CD8-positive, alpha-beta memory T cell (primary cell): ENCODE data around the gene KCNAB2. TPM values are rescaled to one million over a fixed set of nuclear protein-coding genes. Genes with fewer than 3 reads are reported as not detected.

Experiments
- CTCF ChIA-PET: fragments of 350-600 bp; sonication (Branson Sonifier 250); formaldehyde crosslinking; loops from one replicate; lab custom pipeline; 2021; ENCODE audit warnings: antibody characterized with exemption; lab: Charles Lee
- POLR2A ChIA-PET: fragments of 350-600 bp; sonication (Branson Sonifier 250); formaldehyde crosslinking; loops from one replicate; lab custom pipeline; 2021; ENCODE audit warnings: antibody characterized with exemption; lab: Charles Lee
- DNase-seq, 5 donors: peaks; one replicate each; pipeline versions ENCODE4 v3.0.0 to v3.0.0-alpha.2; 2020 to 2022; ENCODE audit warnings: mixed read lengths in 1 of 5
- H3K27ac ChIP-seq: one replicate; pipeline ENCODE4 v1.7.0; 2013; ENCODE audit warnings: low read depth, mild to moderate bottlenecking, low read length, moderate library complexity
- H3K27me3 ChIP-seq: 2 replicates; pipeline ENCODE4 v1.7.0; 2013; ENCODE audit warnings: low read length, mild to moderate bottlenecking; ENCODE audit not compliant: insufficient read depth, poor library complexity, severe bottlenecking
- H3K36me3 ChIP-seq: 2 replicates; pipeline ENCODE4 v1.7.0; 2013; ENCODE audit warnings: mild to moderate bottlenecking, low read length, moderate library complexity; ENCODE audit not compliant: insufficient read depth
- H3K4me1 ChIP-seq: 2 replicates; pipeline ENCODE4 v1.7.0; 2013; ENCODE audit warnings: mild to moderate bottlenecking, low read length, moderate library complexity; ENCODE audit not compliant: insufficient read depth
- H3K4me3 ChIP-seq: 2 replicates; pipeline ENCODE4 v1.7.0; 2013; ENCODE audit warnings: mild to moderate bottlenecking, low read length
- H3K9me3 ChIP-seq: 2 replicates; pipeline ENCODE4 v1.7.0; 2013; ENCODE audit warnings: mild to moderate bottlenecking, low read length
- H3K27ac Mint-ChIP-seq, 8 donors: one replicate each; pipeline ENCODE4 v1.8.0; 2020 to 2021; ENCODE audit warnings: mixed read lengths in 8 of 8, mild to moderate bottlenecking in 6 of 8, inconsistent platforms in 3 of 8, moderate library complexity in 3 of 8
- H3K27me3 Mint-ChIP-seq, 2 donors: one replicate each; pipeline ENCODE4 v1.8.0; 2020 to 2021; ENCODE audit warnings: mixed read lengths in 2 of 2, mild to moderate bottlenecking in 1 of 2, moderate library complexity in 1 of 2
- H3K36me3 Mint-ChIP-seq, 3 donors: one replicate each; pipeline ENCODE4 v1.8.0; 2020 to 2021; ENCODE audit warnings: mixed read lengths in 3 of 3, inconsistent platforms in 1 of 3, mild to moderate bottlenecking in 1 of 3
- H3K4me1 Mint-ChIP-seq, 3 donors: one replicate each; pipeline ENCODE4 v1.8.0; 2020 to 2021; ENCODE audit warnings: mixed read lengths in 3 of 3, inconsistent platforms in 1 of 3, mild to moderate bottlenecking in 1 of 3
- H3K4me3 Mint-ChIP-seq, 7 donors: one replicate each; pipeline ENCODE4 v1.8.0; 2020 to 2021; ENCODE audit warnings: mixed read lengths in 7 of 7, mild to moderate bottlenecking in 6 of 7, moderate library complexity in 4 of 7, inconsistent platforms in 2 of 7
- H3K9me3 Mint-ChIP-seq, 5 donors: one replicate each; pipeline ENCODE4 v1.8.0; 2020 to 2022; ENCODE audit warnings: mixed read lengths in 5 of 5, mild to moderate bottlenecking in 3 of 5, moderate library complexity in 2 of 5, inconsistent platforms in 1 of 5
- polyA plus RNA-seq: library from polyadenylated mRNA; unstranded; fragments of 300-500 nt; fragmentation: Illumina TruSeq; gene quantifications from one replicate; pipeline ENCODE4 v1.2.3, GENCODE V29; 2021
- total RNA-seq, 2 experiments: library from RNA; stranded (reverse); gene quantifications; one replicate each; pipeline ENCODE4 v1.2.3, GENCODE V29; 2021

KCNAB2 gene
- total and polyA plus RNA-seq, 3 experiments from 2014 or later = 52.6 to 171 (median 171) TPM

GRCh38 chr1:6044481-6045109, 1.1 kb upstream of the KCNAB2 start:
- Histone ChIP-seq H3K27ac (no peak overlapping the region), H3K9me3 (no peaks in the 10 kb centered on the region), H3K27me3 (no peaks in the 10 kb centered on the region), H3K36me3 (peaks cover 26% of the 10 kb centered on the region), H3K4me1 (no peaks in the 10 kb centered on the region), H3K4me3 (no peak overlapping the region)
- DNase-seq = no peak
- Mint-ChIP-seq H3K36me3 (peaks cover 0 to 82% (median 17%) of the 10 kb centered on the region in 3 donors), H3K4me1 (peaks cover 13 to 39% (median 26%) of the 10 kb centered on the region in 3 donors), H3K9me3 (no peaks in the 10 kb centered on the region), H3K27ac (peak overlapping the region in 3 of 8 donors; percentile 55 to 68 (median 63)), H3K4me3 (no peak overlapping the region), H3K27me3 (no peaks in the 10 kb centered on the region)
- POLR2A ChIA-PET = interaction anchor here (0.6 kb wide), 1 partner anchor 509 kb away, joined by 4 read pairs; no protein-coding TSS in a partner anchor
- CTCF ChIA-PET = interaction anchor here (1.1 kb wide), 1 partner anchor 200 kb away, joined by 3 read pairs; no protein-coding TSS in a partner anchor

- no peaks in the 10 kb centered on the region for H3K27me3 Mint-ChIP-seq
- H3K9me3 Mint-ChIP-seq = no peaks in the 10 kb centered on the region
- Histone ChIP-seq H3K9me3 (no peaks in the 10 kb centered on the region), H3K4me3 (no peak overlapping the region), H3K27ac (no peak overlapping the region), H3K27me3 (no peaks in the 10 kb centered on the region), H3K36me3 (peaks cover 22% of the 10 kb centered on the region), H3K4me1 (no peaks in the 10 kb centered on the region)
- ChIA-PET POLR2A (no interaction called here), CTCF (interaction anchor here (1.1 kb wide), 1 partner anchor 200 kb away, joined by 3 read pairs; no protein-coding TSS in a partner anchor)
- H3K27ac Mint-ChIP-seq = peak overlapping the region in 2 of 8 donors; percentile 9 to 11
- no peak overlapping the region for H3K4me3 Mint-ChIP-seq
- peaks cover 0 to 79% (median 17%) of the 10 kb centered on the region in 3 donors for H3K36me3 Mint-ChIP-seq
- DNase-seq = no peak
- H3K4me1 Mint-ChIP-seq = peaks cover 13 to 38% (median 26%) of the 10 kb centered on the region in 3 donors
Measured at GRCh38 chr1:6045110-6045502, 582 bp upstream of the KCNAB2 start.

- Mint-ChIP-seq H3K27ac (no peak overlapping the region), H3K27me3 (no peaks in the 10 kb centered on the region), H3K4me1 (peaks cover 13 to 42% (median 31%) of the 10 kb centered on the region in 3 donors), H3K9me3 (no peaks in the 10 kb centered on the region), H3K4me3 (no peak overlapping the region), H3K36me3 (peaks cover 0 to 81% (median 21%) of the 10 kb centered on the region in 3 donors)
- no peaks in the 10 kb centered on the region for H3K9me3 ChIP-seq
- H3K27ac ChIP-seq = no peak overlapping the region
- DNase-seq = no peak
- ChIA-PET POLR2A (no interaction called here), CTCF (no interaction called here)
- no peak overlapping the region for H3K4me3 ChIP-seq
- H3K27me3 ChIP-seq = no peaks in the 10 kb centered on the region
- peaks cover 13% of the 10 kb centered on the region for H3K36me3 ChIP-seq
- H3K4me1 ChIP-seq = no peaks in the 10 kb centered on the region
Measured at GRCh38 chr1:6046279-6046678, 591 bp downstream of the KCNAB2 start.

- H3K9me3 Mint-ChIP-seq = no peaks in the 10 kb centered on the region
- Histone ChIP-seq H3K36me3 (no peaks in the 10 kb centered on the region), H3K27me3 (no peaks in the 10 kb centered on the region), H3K9me3 (no peaks in the 10 kb centered on the region), H3K4me1 (no peaks in the 10 kb centered on the region), H3K27ac (no peak overlapping the region), H3K4me3 (no peak overlapping the region)
- ChIA-PET CTCF (no interaction called here), POLR2A (no interaction called here)
- no peaks in the 10 kb centered on the region for H3K27me3 Mint-ChIP-seq
- DNase-seq = no peak
- peaks cover 0 to 78% (median 12%) of the 10 kb centered on the region in 3 donors for H3K36me3 Mint-ChIP-seq
- no peak overlapping the region for H3K4me3 Mint-ChIP-seq
- peaks cover 13 to 48% (median 29%) of the 10 kb centered on the region in 3 donors for H3K4me1 Mint-ChIP-seq
- peak overlapping the region in 2 of 8 donors; percentile 38 to 42 for H3K27ac Mint-ChIP-seq
Measured at GRCh38 chr1:6048179-6048867, 2.6 kb downstream of the KCNAB2 start.

GRCh38 chr1:6049419-6049818, 3.7 kb downstream of the KCNAB2 start:
- Mint-ChIP-seq H3K36me3 (peaks cover 0 to 77% (median 9%) of the 10 kb centered on the region in 3 donors), H3K4me3 (no peak overlapping the region), H3K27me3 (no peaks in the 10 kb centered on the region), H3K27ac (no peak overlapping the region), H3K4me1 (peaks cover 13 to 44% (median 27%) of the 10 kb centered on the region in 3 donors), H3K9me3 (no peaks in the 10 kb centered on the region)
- Histone ChIP-seq H3K27ac (no peak overlapping the region), H3K36me3 (no peaks in the 10 kb centered on the region), H3K4me1 (no peaks in the 10 kb centered on the region), H3K27me3 (no peaks in the 10 kb centered on the region), H3K9me3 (no peaks in the 10 kb centered on the region), H3K4me3 (no peak overlapping the region)
- CTCF ChIA-PET = interaction anchor here (0.8 kb wide), 1 partner anchor 15 kb away, joined by 4 read pairs; no protein-coding TSS in a partner anchor
- DNase-seq = no peak
- POLR2A ChIA-PET = no interaction called here

GRCh38 chr1:6051423-6051822, 5.7 kb downstream of the KCNAB2 start:
- DNase-seq = no peak
- Mint-ChIP-seq H3K36me3 (peaks cover 0 to 69% (median 6%) of the 10 kb centered on the region in 3 donors), H3K27me3 (no peaks in the 10 kb centered on the region), H3K4me3 (no peak overlapping the region), H3K27ac (no peak overlapping the region), H3K9me3 (no peaks in the 10 kb centered on the region), H3K4me1 (peaks cover 12 to 44% (median 25%) of the 10 kb centered on the region in 3 donors)
- POLR2A ChIA-PET = interaction anchor here (0.7 kb wide), 1 partner anchor 20 kb away, joined by 5 read pairs; no protein-coding TSS in a partner anchor
- no peak overlapping the region for H3K4me3 ChIP-seq
- no peaks in the 10 kb centered on the region for H3K9me3 ChIP-seq
- H3K4me1 ChIP-seq = no peaks in the 10 kb centered on the region
- no peaks in the 10 kb centered on the region for H3K27me3 ChIP-seq
- H3K36me3 ChIP-seq = no peaks in the 10 kb centered on the region
- H3K27ac ChIP-seq = no peak overlapping the region
- CTCF ChIA-PET = interaction anchor here (1.0 kb wide), 1 partner anchor 13 kb away, joined by 3 read pairs; no protein-coding TSS in a partner anchor

GRCh38 chr1:6052543-6053205, 7.0 kb downstream of the KCNAB2 start:
- ChIA-PET POLR2A (no interaction called here), CTCF (interaction anchor here (1.4 kb wide), 1 partner anchor 20 kb away, joined by 4 read pairs; no protein-coding TSS in a partner anchor)
- Mint-ChIP-seq H3K9me3 (no peaks in the 10 kb centered on the region), H3K4me3 (no peak overlapping the region), H3K27ac (peak overlapping the region in 2 of 8 donors; percentile 17 to 39), H3K4me1 (peaks cover 15 to 50% (median 27%) of the 10 kb centered on the region in 3 donors), H3K36me3 (peaks cover 0 to 72% (median 10%) of the 10 kb centered on the region in 3 donors), H3K27me3 (no peaks in the 10 kb centered on the region)
- Histone ChIP-seq H3K27me3 (no peaks in the 10 kb centered on the region), H3K27ac (no peak overlapping the region), H3K36me3 (no peaks in the 10 kb centered on the region), H3K4me3 (no peak overlapping the region), H3K9me3 (no peaks in the 10 kb centered on the region), H3K4me1 (no peaks in the 10 kb centered on the region)
- DNase-seq = peak; percentile 16 to 60 (median 31)
